Skin epidermis (tissue), 12 donors: ENCODE measurements around the gene SMAD3.

Source experiments
- H3K27ac ChIP-seq, 21 experiments: fragments of 200-600 bp; sonication (generic) in 11 of 21; one replicate each; pipeline ENCODE4 v1.5.0; 2020; ENCODE audit warnings: mild to moderate bottlenecking in 3 of 21, inconsistent platforms in 2 of 21, moderate library complexity in 2 of 21
- H3K4me3 ChIP-seq, 7 experiments: fragments of 200-600 bp; sonication (generic) in 2 of 7; one replicate each; pipeline ENCODE4 v1.5.0; 2020; ENCODE audit warnings: inconsistent platforms in 2 of 7, mild to moderate bottlenecking in 2 of 7, moderate library complexity in 1 of 7

The SMAD3 gene

GRCh38 chr15:67183443-67184169 lies 118.2 kb downstream of the SMAD3 start:
- Histone ChIP-seq H3K27ac (peak overlapping the region in 2 of 21 experiments; percentile 59 to 68), H3K4me3 (no peak overlapping the region)

- H3K4me3 ChIP-seq = no peak overlapping the region
- H3K27ac ChIP-seq = peak overlapping the region in 2 of 21 experiments; percentile 59 to 84
Observed at GRCh38 chr15:67184208-67184925, 119.0 kb downstream of the SMAD3 start.

GRCh38 chr15:67185051-67185450 lies 119.6 kb downstream of the SMAD3 start:
- H3K4me3 ChIP-seq = no peak overlapping the region
- H3K27ac ChIP-seq = peak overlapping the region in 8 of 21 experiments; percentile 14 to 84 (median 50)

DNA sequence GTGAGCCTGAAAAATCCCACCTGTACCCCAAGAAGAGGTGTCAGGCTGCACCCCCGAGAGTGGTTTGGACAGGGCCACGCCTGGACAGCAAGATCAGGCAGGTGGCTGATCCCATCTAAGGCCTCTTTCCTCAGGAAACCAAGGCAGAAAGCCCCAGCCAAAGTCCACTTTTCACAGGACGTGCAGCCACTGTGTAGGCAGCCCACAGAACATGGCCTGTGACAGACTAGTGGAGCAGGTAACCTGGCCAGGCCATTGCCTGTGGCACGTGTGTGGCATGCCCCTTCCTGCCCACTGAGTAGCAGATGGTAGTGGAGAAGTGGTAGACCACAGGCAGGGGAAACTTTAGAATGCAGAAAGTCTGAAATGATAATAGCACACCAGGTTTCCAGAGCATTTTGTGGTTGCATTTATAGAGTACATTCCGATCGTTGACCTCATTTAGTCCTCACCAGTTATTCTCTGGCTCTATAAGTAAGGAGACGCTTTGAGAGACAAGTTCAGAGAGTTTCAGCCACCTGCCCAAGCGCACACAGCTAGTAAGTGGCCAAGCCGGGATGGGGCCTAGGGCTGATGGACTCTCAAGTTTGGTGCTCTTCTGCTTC lies 120.3 kb downstream of the SMAD3 start:
- Histone ChIP-seq H3K4me3 (no peak overlapping the region), H3K27ac (peak overlapping the region in 11 of 21 experiments; percentile 8 to 84 (median 47))

DNA sequence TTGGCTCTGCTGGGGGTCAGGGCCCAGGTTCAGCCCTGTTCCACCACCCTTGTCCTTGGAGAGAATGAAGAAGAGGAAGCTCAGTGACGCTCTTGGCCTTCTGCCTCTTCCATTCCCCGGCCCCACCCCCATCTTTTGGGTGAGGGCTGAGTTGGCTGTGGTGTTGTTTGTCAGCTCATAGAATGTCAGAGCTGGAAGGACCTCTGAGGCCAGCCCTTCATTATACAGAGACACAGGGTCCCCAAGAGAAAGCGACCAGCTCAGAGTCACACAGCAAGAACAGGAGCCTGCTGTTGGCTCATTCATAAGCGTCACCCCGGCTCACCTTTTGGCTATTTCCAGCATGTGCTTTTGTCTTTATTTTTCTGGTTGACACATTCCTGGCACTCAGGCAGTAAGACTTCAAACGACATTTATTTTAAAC lies 120.8 kb downstream of the SMAD3 start:
- no peak overlapping the region for H3K4me3 ChIP-seq
- H3K27ac ChIP-seq = peak overlapping the region in 8 of 21 experiments; percentile 19 to 84 (median 54)

GRCh38 chr15:67186688-67187087 lies 121.3 kb downstream of the SMAD3 start:
- peak overlapping the region in 8 of 21 experiments; percentile 35 to 84 (median 56) for H3K27ac ChIP-seq
- H3K4me3 ChIP-seq = no peak overlapping the region

GRCh38 chr15:67187351-67187854 lies 122.0 kb downstream of the SMAD3 start:
- Histone ChIP-seq H3K27ac (peak overlapping the region in 7 of 21 experiments; percentile 35 to 84 (median 58)), H3K4me3 (no peak overlapping the region)

DNA sequence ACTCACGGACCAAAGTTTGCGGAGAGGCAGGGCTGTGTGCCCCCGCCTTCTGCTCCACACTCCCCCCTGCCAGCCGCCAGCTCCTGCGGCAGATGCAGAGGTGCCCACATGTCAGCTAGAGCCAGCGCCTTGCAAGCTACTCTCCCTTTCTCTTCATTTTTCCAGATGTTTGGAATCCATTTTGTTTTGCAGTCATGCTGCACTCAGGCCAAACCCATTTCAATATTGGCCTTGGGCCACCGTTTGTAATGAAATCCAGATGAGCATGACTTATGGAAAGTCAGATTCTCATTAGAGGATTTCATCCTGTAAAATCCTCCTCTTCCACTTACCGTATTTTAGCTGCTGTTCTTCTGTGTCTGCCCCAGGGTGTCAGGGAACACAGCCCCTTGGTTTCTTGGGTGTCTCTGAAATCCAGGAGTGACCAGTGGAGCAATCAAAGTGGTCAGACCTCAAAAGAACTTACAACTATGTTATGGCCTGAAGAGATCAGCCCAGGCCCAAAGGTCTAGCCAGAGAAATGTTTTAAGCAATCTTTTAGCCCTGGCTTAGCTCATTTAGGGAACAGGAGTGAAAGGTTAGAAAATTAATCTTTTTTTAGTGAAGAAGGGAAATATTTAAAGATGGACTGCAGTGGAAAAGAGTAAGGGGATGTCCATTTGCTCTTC lies 123.3 kb downstream of the SMAD3 start:
- Histone ChIP-seq H3K27ac (peak overlapping the region in 20 of 21 experiments; percentile 17 to 92 (median 72)), H3K4me3 (no peak overlapping the region)

GRCh38 chr15:67189326-67190051 lies 124.1 kb downstream of the SMAD3 start:
- no peak overlapping the region for H3K4me3 ChIP-seq
- peak overlapping the region in 20 of 21 experiments; percentile 17 to 92 (median 72) for H3K27ac ChIP-seq

DNA sequence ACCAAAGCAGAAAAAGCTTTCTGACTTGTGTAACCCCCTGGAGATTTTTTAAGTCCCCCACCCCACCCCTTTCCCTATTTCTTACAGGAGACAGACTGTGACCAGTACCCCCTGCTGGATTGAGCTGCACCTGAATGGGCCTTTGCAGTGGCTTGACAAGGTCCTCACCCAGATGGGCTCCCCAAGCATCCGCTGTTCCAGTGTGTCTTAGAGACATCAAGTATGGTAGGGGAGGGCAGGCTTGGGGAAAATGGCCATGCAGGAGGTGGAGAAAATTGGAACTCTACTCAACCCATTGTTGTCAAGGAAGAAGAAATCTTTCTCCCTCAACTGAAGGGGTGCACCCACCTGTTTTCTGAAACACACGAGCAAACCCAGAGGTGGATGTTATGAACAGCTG lies 124.9 kb downstream of the SMAD3 start:
- Histone ChIP-seq H3K4me3 (no peak overlapping the region), H3K27ac (peak overlapping the region in 12 of 21 experiments; percentile 25 to 92 (median 70))

- H3K27ac ChIP-seq = peak overlapping the region in 7 of 21 experiments; percentile 33 to 92 (median 74)
- no peak overlapping the region for H3K4me3 ChIP-seq
Observed at GRCh38 chr15:67190813-67191212, 125.4 kb downstream of the SMAD3 start.

- Histone ChIP-seq H3K27ac (peak overlapping the region in 3 of 21 experiments; percentile 27 to 54 (median 32)), H3K4me3 (no peak overlapping the region)
Observed at GRCh38 chr15:67192185-67192820, 126.9 kb downstream of the SMAD3 start.

- H3K4me3 ChIP-seq = no peak overlapping the region
- H3K27ac ChIP-seq = peak overlapping the region in 9 of 21 experiments; percentile 12 to 65 (median 47)
Observed at GRCh38 chr15:67193223-67193990, 128.0 kb downstream of the SMAD3 start.

- H3K27ac ChIP-seq = peak overlapping the region in 7 of 21 experiments; percentile 40 to 65 (median 47)
- H3K4me3 ChIP-seq = no peak overlapping the region
Observed at GRCh38 chr15:67194171-67195114, 129.0 kb downstream of the SMAD3 start.

- peak overlapping the region in 4 of 21 experiments; percentile 0 to 40 (median 4) for H3K27ac ChIP-seq
- H3K4me3 ChIP-seq = no peak overlapping the region
Observed at GRCh38 chr15:67195305-67195704, 129.9 kb downstream of the SMAD3 start.

GRCh38 chr15:67196222-67196621 lies 130.8 kb downstream of the SMAD3 start:
- no peak overlapping the region for H3K4me3 ChIP-seq
- peak overlapping the region in 5 of 21 experiments; percentile 4 to 61 (median 30) for H3K27ac ChIP-seq
